Measurements from ENCODE around the gene GULP1. TPM values are rescaled to one million over a fixed set of nuclear protein-coding genes. Genes with fewer than 3 reads are reported as not detected.

Gene GULP1
- total RNA-seq, 1 experiment from 2014 or later = 140 TPM

- Histone ChIP-seq H3K4me1 (ENCODE audit: insufficient read depth, low read length) (no peaks in the 10 kb centered on the region; the same call in 1 of the 2 replicates), H3K79me1 (ENCODE audit: insufficient read depth, low read depth, low read length, poor library complexity, severe bottlenecking) (no peaks in the 10 kb centered on the region), H2BK15ac (ENCODE audit: low read depth, low read length) (no peak overlapping the region), H4K5ac (ENCODE audit: insufficient read length, low read depth, low read length) (no peak overlapping the region), H3K9me3 (ENCODE audit: control insufficient read depth, low read depth, low read length) (no peaks in the 10 kb centered on the region), H4K20me1 (ENCODE audit: control insufficient read depth, insufficient read depth, insufficient read length) (no peaks in the 10 kb centered on the region), H3T11ph (ENCODE audit: low read length) (no peak overlapping the region), H2BK20ac (ENCODE audit: low read depth, low read length, poor library complexity, severe bottlenecking) (no peak overlapping the region), H4K91ac (ENCODE audit: insufficient read length, low read depth, low read length) (no peak overlapping the region), H2BK5ac (ENCODE audit: insufficient read length, low read length) (no peak overlapping the region), H3K56ac (ENCODE audit: insufficient read length, low read depth, low read length) (no peak overlapping the region), H2AK5ac (ENCODE audit: insufficient read length, low read length) (no peak overlapping the region), H2BK12ac (ENCODE audit: insufficient read length, low read depth, low read length) (no peak overlapping the region), H3K79me2 (ENCODE audit: insufficient read depth, low read length) (peaks cover 7% of the 10 kb centered on the region; the same call in 1 of the 2 replicates), H3K18ac (ENCODE audit: insufficient read length, low read depth, low read length) (no peak overlapping the region), H4K8ac (replicated peaks; ENCODE audit: insufficient read length, low read depth, low read length) (no peak overlapping the region), H3K14ac (ENCODE audit: insufficient read depth, low read length) (no peak overlapping the region), H3K23me2 (ENCODE audit: insufficient read length, low read depth, low read length, poor library complexity, severe bottlenecking) (no peaks in the 10 kb centered on the region), H3K9ac (ENCODE audit: extremely low read depth, insufficient read length, low read length) (no peak overlapping the region), H3K4ac (ENCODE audit: low read depth, low read length) (no peak overlapping the region), H3K23ac (ENCODE audit: insufficient read length, low read depth, low read length) (no peak overlapping the region), H3K4me2 (ENCODE audit: insufficient read depth, insufficient read length, low read length) (no peak overlapping the region), H3K27me3 (ENCODE audit: insufficient read depth, low read length) (no peaks in the 10 kb centered on the region), H2AFZ (ENCODE audit: low read length) (no peak overlapping the region), H3K27ac (ENCODE audit: insufficient read length, low read depth, low read length) (no peak overlapping the region), H2BK120ac (ENCODE audit: low read depth, low read length, poor library complexity, severe bottlenecking) (no peak overlapping the region)
- Mint-ChIP-seq H3K27ac (no peak overlapping the region), H3K36me3 (ENCODE audit: insufficient read depth in 1 of 3, low read depth in 3 of 3) (peaks cover 25 to 45% (median 33%) of the 10 kb centered on the region in 3 experiments), H3K4me1 (peaks cover 6 to 10% of the 10 kb centered on the region in 2 experiments), H3K27me3 (ENCODE audit: low read depth) (no peaks in the 10 kb centered on the region), H3K4me3 (no peak overlapping the region), H3K9me3 (peaks cover 14 to 16% of the 10 kb centered on the region in 2 experiments)
- no peak for DNase-seq
- TF ChIP-seq CTCF (conservative IDR thresholded peaks at IDR 0.05) = no peak
Measured at GRCh38 chr2:188403676-188404075, 112.0 kb downstream of the GULP1 start.
